ENCODE results near the gene RIPOR3. TPM values are rescaled to one million over a fixed set of nuclear protein-coding genes. Genes with fewer than 3 reads are reported as not detected.
A peak's percentile ranks its signal among the peaks of the same experiment; 100 is the strongest.

Gene RIPOR3
- total RNA-seq, 3 donors from 2014 or later (not counting 1 experiment from before 2014, with no cell fraction given): 0.45 TPM; not detected in 2

DNA sequence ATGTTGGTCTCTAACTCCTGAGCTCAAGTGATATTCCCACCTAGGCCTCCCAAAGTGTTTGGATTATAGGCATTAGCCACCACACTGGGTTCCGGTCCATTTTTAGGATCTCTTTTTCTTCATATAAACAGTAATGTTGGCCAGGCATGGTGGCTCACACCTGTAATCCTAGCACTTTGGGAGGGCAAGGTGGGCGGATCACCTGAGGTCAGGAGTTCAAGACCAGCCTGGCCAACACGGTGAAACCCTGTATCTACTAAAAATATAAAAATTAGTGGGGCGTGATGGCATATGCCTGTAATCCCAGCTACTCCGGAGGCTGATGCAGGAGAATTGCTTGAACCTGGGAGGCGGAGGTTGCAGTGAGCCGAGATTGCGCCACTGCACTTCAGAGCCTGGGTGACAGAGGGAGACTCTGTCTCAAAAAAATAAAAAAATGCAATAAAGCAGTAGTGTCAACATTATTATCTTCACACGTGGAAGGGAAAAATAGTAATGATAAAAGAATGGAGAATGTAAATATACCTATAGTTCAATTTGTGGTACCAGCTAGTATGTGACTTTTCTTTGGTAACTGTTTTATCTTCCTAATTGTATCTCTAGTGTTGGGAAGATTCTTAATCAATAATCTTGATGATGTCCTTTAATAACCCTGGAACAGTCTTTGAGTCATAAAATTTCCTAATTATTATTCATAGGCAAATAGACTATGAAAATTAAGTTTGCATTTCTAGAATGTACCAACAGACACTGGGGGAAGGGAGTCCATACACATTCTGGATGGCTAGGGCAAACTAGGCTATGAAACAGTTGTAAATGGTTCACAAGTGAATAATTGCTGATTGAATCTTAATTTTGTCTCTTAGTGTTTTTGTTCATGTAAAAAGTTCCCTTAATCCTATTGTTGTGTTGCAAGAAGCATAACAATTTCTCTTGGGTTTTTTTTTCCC lies 43.7 kb upstream of the RIPOR3 start:
- H3K27me3 Mint-ChIP-seq (ENCODE audit: low read depth in 2 of 2): no peaks in the 10 kb centered on the region
- intact Hi-C loops (cut with micrococcal nuclease): no loop called here

DNA sequence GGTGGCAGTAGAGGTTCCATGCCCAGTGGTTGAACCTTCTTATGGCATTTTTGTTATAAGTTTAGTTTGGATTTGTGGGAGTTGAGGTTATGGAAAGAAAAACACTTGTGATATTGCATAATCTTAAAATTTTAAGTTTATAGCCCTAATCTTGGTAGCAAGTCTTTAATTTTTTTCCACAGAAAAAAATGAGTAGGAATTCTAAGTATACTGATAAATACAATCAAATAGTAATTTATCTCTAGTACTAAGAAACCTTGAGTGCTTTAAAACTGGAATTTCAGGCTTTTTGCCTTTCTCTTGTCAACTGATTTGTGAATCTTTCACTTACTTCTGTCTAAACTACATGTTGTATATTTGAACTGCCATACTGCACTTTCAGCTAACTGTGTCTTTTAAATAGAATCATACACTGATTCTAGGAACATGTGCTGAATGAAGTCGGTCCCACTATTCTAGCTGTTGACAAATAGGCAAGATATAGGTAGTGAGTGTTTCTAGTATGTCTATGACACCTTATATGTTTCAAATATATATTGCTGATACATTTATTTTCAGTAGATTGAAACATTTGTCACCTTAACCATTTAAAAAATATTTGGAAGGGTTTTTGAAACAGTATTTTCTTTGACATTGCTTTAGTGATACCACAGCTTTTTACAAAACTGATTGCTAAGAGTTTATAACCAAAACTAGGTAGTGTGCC lies 42.5 kb upstream of the RIPOR3 start:
- intact Hi-C loops (cut with micrococcal nuclease): no loop called here
- no peaks in the 10 kb centered on the region for H3K36me3 Mint-ChIP-seq
- H3K4me3 Mint-ChIP-seq: no peak overlapping the region
- H3K36me3 ChIP-seq (ENCODE audit: control insufficient read depth, insufficient read depth, low read length): peaks cover 4% of the 10 kb centered on the region
- peaks cover 7 to 14% of the 10 kb centered on the region in 2 donors for H3K4me1 Mint-ChIP-seq
- no peaks in the 10 kb centered on the region for H3K9me3 ChIP-seq (ENCODE audit: control insufficient read depth, insufficient read depth, low read length)
- H3K4me3 ChIP-seq (ENCODE audit: low read length): no peak overlapping the region
- no peak overlapping the region for H3K27ac Mint-ChIP-seq
- H3K27me3 ChIP-seq (ENCODE audit: control insufficient read depth, insufficient read depth, low read length): no peaks in the 10 kb centered on the region
- no peak overlapping the region for H3K27ac ChIP-seq (ENCODE audit: low read length)
- no peak for ATAC-seq
- no peak for DNase-seq
- H3K4me1 ChIP-seq (ENCODE audit: control insufficient read depth, insufficient read depth, low read length): peaks cover 14% of the 10 kb centered on the region
- WGBS (ENCODE audit: insufficient coverage): no CpG with 5 or more reads among the region's 1 CpG
- no peaks in the 10 kb centered on the region for H3K9me3 Mint-ChIP-seq
- TF ChIP-seq, protein P1, sequence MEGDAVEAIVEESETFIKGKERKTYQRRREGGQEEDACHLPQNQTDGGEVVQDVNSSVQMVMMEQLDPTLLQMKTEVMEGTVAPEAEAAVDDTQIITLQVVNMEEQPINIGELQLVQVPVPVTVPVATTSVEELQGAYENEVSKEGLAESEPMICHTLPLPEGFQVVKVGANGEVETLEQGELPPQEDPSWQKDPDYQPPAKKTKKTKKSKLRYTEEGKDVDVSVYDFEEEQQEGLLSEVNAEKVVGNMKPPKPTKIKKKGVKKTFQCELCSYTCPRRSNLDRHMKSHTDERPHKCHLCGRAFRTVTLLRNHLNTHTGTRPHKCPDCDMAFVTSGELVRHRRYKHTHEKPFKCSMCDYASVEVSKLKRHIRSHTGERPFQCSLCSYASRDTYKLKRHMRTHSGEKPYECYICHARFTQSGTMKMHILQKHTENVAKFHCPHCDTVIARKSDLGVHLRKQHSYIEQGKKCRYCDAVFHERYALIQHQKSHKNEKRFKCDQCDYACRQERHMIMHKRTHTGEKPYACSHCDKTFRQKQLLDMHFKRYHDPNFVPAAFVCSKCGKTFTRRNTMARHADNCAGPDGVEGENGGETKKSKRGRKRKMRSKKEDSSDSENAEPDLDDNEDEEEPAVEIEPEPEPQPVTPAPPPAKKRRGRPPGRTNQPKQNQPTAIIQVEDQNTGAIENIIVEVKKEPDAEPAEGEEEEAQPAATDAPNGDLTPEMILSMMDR (IDR thresholded peaks at IDR 0.05): no peak
- no peaks in the 10 kb centered on the region for H3K27me3 Mint-ChIP-seq (ENCODE audit: low read depth in 2 of 2)

More for the DNA sequence above, 43.7 kb upstream of the RIPOR3 start:
- DNase-seq (no peak), ATAC-seq (no peak)
- H3K27me3 ChIP-seq (ENCODE audit: control insufficient read depth, insufficient read depth, low read length): no peaks in the 10 kb centered on the region
- H3K36me3 Mint-ChIP-seq: no peaks in the 10 kb centered on the region
- TF ChIP-seq, protein P1 (IDR thresholded peaks at IDR 0.05): no peak
- H3K4me3 Mint-ChIP-seq: no peak overlapping the region
- H3K27ac Mint-ChIP-seq: no peak overlapping the region
- no peak overlapping the region for H3K4me3 ChIP-seq (ENCODE audit: low read length)
- 98% methylated on average over 8 of the region's 9 CpGs for WGBS (ENCODE audit: insufficient coverage)
- H3K9me3 ChIP-seq (ENCODE audit: control insufficient read depth, insufficient read depth, low read length): no peaks in the 10 kb centered on the region
- no peak overlapping the region for H3K27ac ChIP-seq (ENCODE audit: low read length)
- peaks cover 7 to 14% of the 10 kb centered on the region in 2 donors for H3K4me1 Mint-ChIP-seq
- H3K4me1 ChIP-seq (ENCODE audit: control insufficient read depth, insufficient read depth, low read length): peaks cover 14% of the 10 kb centered on the region
- peaks cover 4% of the 10 kb centered on the region for H3K36me3 ChIP-seq (ENCODE audit: control insufficient read depth, insufficient read depth, low read length)
- no peaks in the 10 kb centered on the region for H3K9me3 Mint-ChIP-seq

DNA sequence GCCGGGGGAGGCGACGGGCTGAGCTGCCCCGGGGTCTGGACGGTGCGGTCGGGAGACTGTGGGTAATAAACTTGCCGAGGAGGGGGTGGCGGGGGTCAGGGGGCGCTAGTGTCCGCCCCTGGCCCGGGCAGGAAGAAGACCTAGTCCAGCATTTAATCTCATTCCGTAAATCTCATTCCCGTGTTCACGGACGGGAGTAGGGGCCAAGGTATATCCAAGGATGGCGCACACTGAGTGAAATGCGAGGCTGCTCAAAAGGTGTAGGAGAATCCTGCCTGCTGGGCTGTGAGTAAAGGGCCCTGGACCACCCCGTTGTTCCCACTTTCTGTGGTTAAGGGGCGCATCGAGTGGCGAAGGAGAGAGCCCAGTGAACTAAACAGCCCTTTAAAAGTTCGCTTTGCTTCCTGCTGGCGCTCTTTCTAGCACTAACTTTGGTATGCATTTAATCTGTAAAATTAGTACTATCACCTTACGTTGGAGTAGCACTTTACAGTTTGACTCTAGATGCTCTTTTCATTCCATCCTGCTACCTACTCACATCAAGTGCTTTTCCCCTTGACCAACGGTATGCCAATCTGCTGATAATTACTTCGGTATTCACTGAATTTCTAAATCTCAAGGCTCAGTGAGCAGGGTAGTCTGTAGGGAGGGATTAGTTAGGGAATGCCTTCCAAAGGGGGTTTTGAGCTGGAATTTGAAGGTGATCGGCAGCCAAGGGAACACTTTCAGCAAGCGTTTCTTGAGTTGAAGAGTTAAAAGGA lies 40.8 kb upstream of the RIPOR3 start:
- 9% methylated on average over 29 of the region's 29 CpGs for WGBS (ENCODE audit: insufficient coverage)
- Mint-ChIP-seq H3K9me3 (no peaks in the 10 kb centered on the region), H3K27me3 (ENCODE audit: low read depth in 2 of 2) (peaks cover 0 to 3% of the 10 kb centered on the region in 2 donors), H3K27ac (peak overlapping the region in 1 of 2 donors; percentile 87), H3K4me3 (peak overlapping the region; percentile 91), H3K4me1 (peaks cover 7 to 14% of the 10 kb centered on the region in 2 donors), H3K36me3 (no peaks in the 10 kb centered on the region)
- intact Hi-C loops (cut with micrococcal nuclease): no loop called here
- peaks cover 14% of the 10 kb centered on the region for H3K4me1 ChIP-seq (ENCODE audit: control insufficient read depth, insufficient read depth, low read length)
- H3K9me3 ChIP-seq (ENCODE audit: control insufficient read depth, insufficient read depth, low read length): no peaks in the 10 kb centered on the region
- TF ChIP-seq, protein P1 (IDR thresholded peaks at IDR 0.05): no peak
- ATAC-seq (no peak), DNase-seq (peak in 1 of 2 donors; percentile 32)
- no peaks in the 10 kb centered on the region for H3K36me3 ChIP-seq (ENCODE audit: control insufficient read depth, insufficient read depth, low read length)
- peak overlapping the region; percentile 48 for H3K4me3 ChIP-seq (ENCODE audit: low read length)
- no peak overlapping the region for H3K27ac ChIP-seq (ENCODE audit: low read length)
- H3K27me3 ChIP-seq (ENCODE audit: control insufficient read depth, insufficient read depth, low read length): no peaks in the 10 kb centered on the region

Measured in natural killer cell (primary cell).